ENCODE measurements around the gene BTBD16.

BTBD16 gene

DNA sequence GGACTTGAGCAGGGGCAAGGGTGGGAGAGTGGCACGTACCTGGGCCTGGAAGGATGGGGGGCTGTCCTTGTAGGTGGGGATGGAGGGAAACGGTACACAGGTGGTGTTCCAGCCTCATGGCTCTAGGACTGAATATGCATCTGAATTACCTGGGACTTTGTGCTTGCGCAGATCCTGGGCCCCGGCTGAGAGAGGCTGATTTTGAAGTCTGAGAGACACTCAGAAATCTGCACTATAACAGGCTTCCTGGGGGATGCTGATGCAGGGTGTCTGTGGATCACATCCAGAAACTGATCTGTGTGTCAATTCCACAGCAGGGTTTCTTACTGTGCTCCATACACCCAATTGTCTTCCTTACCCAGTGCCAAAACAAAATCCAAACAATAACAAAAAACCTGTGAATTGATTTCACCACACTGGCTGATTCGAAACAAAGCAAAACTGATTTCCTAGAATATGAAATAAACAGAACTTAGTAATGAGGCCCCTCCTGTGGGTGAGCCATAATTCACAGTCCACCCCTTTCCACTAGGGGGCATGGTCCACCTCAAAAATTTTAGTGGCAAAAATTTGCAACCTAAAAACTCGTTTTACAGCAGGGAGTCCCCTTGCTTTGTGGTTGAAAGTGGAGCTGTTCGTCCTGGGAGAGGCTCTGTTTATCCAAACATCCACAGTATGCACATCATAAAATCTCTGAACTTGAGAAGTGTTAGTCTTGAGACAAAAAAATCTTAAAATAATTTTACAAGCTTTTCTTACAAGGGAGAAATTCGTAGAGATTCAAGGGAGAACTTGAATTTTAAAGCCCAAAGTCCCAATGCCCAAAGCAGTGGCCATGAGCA lies 71.4 kb downstream of the BTBD16 start:
- Histone ChIP-seq H3K27me3 (ENCODE audit: control insufficient read depth, insufficient read depth, low read length) (no peaks in the 10 kb centered on the region), H3K9ac (ENCODE audit: low read depth, low read length) (no peak overlapping the region), H3K9me3 (replicated peaks; ENCODE audit: low read length) (no peaks in the 10 kb centered on the region), H3K4me1 (ENCODE audit: control insufficient read depth, insufficient read depth, low read length) (peaks cover 5% of the 10 kb centered on the region), H3K4me2 (ENCODE audit: low read length) (no peak overlapping the region), H3K4me3 (ENCODE audit: low read length) (no peak overlapping the region), H3K36me3 (ENCODE audit: insufficient read depth, low read length) (no peaks in the 10 kb centered on the region)

DNA sequence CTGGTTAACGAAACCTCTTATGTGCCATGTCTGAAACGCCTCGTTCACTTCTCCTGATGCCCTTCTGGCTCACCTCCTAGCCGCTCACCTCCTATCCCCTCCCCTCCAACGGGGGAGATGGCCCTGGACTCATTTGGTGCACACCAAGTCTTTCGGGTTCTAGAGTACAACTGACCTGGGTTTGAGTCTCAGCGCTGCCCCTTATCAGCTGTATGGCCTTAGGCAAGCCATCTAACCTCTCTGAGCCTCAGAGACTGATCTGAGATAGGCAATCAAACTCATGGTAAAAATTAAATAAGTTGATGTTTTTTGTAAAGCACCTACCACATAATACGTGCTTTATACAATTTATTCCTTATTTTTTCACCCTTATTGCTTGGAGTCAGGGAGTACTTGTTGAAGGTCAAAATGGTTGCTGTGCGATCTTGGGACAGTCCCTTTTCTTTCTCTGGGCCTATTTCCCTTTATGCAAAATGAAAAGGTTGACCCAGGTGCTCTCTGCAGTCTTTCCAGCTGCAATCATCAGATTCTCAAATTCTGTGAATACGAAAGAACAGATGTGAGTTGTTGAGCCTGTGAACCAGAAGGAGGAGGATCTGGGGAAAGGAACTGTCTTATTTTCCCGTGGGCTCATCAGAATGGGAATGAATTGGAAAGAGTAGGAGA lies 72.2 kb downstream of the BTBD16 start:
- Histone ChIP-seq H3K4me3 (ENCODE audit: low read length) (no peak overlapping the region), H3K4me2 (ENCODE audit: low read length) (no peak overlapping the region), H3K9me3 (replicated peaks; ENCODE audit: low read length) (no peaks in the 10 kb centered on the region), H3K36me3 (ENCODE audit: insufficient read depth, low read length) (no peaks in the 10 kb centered on the region), H3K4me1 (ENCODE audit: control insufficient read depth, insufficient read depth, low read length) (peaks cover 5% of the 10 kb centered on the region), H3K27me3 (ENCODE audit: control insufficient read depth, insufficient read depth, low read length) (no peaks in the 10 kb centered on the region), H3K9ac (ENCODE audit: low read depth, low read length) (no peak overlapping the region)

DNA sequence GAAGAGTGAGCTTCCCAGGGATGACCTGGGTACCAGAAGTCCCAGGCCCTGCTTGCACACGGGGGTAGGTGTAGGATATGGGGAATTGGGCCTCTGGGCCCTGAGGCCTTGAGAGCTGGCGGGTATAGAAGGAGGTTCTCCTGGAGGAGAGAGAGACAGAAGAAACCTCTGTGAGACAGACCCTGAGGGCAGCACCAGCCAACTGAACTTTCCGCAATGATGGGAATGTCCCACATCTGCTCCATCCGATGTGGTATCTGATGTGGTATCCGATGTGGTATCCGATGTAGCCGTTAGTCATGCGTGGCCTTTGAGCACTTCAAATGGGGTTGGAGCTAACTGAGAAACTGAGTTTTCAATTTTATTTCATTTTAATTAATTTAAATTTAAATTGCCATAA lies 72.8 kb downstream of the BTBD16 start:
- H3K4me1 ChIP-seq (ENCODE audit: control insufficient read depth, insufficient read depth, low read length) = peaks cover 5% of the 10 kb centered on the region
- no peak overlapping the region for H3K9ac ChIP-seq (ENCODE audit: low read depth, low read length)
- no peaks in the 10 kb centered on the region for H3K27me3 ChIP-seq (ENCODE audit: control insufficient read depth, insufficient read depth, low read length)
- H3K9me3 ChIP-seq (replicated peaks; ENCODE audit: low read length) = no peaks in the 10 kb centered on the region
- H3K4me2 ChIP-seq (ENCODE audit: low read length) = no peak overlapping the region
- H3K4me3 ChIP-seq (ENCODE audit: low read length) = no peak overlapping the region
- no peaks in the 10 kb centered on the region for H3K36me3 ChIP-seq (ENCODE audit: insufficient read depth, low read length)

DNA sequence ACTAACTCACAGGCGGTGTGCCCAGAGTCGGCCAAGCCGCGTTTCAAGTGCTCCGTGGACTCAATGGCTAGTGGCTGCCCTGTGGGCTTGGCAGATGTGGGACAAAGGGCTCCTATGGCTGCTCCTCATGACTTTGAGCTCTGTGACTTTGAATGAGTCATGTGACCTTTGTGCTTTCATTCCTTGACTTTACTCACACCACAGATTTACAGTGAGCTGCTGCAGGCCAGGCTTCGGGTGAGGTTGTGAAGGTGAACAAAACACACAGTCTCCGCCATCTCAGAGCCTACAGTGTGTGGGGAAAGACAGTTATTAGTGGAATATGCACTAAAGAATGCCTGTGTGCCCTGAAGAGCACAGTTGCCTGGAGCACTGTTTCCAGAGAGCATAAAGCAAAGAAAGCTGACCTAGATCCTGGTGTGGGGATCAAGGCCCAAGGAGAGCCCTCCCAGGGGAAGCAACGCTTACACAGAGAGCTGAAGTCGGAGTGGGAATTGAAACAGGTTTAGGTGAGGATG lies 73.7 kb downstream of the BTBD16 start:
- Histone ChIP-seq H3K36me3 (ENCODE audit: insufficient read depth, low read length) (no peaks in the 10 kb centered on the region), H3K9me3 (replicated peaks; ENCODE audit: low read length) (no peaks in the 10 kb centered on the region), H3K9ac (ENCODE audit: low read depth, low read length) (no peak overlapping the region), H3K4me3 (ENCODE audit: low read length) (no peak overlapping the region), H3K27me3 (ENCODE audit: control insufficient read depth, insufficient read depth, low read length) (no peaks in the 10 kb centered on the region), H3K4me1 (ENCODE audit: control insufficient read depth, insufficient read depth, low read length) (peaks cover 5% of the 10 kb centered on the region), H3K4me2 (ENCODE audit: low read length) (no peak overlapping the region)

DNA sequence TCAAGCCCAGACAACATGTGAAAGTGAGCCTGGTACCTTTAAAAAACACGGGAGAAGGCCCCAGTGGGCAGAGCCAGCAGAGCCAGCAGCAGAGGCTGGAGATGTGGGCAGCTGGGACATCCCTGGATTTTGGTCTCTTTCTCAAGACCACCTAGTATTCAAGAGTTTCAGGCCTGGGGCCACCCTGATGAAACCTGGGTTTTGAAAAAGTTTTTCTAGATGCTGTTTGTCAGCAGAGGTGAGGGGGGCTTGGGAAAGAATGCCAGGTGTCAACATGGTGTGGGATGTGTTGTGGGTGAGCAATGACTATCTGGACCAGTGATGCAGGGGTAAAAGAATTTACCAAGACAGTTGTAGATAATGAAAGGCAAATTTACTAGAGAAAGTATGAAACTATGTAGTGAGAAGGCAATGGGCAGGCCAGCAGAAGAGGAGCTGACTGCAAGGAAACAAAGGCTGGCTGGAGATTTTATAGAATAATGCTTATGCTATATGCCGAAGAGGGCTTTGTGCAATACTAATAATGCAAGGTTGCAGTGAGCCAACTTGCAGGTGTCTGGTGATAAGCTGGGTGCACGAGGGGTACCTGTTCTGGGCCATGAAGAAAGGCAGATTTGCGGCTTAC lies 75.3 kb downstream of the BTBD16 start:
- Histone ChIP-seq H3K27me3 (ENCODE audit: control insufficient read depth, insufficient read depth, low read length) (peaks cover 8% of the 10 kb centered on the region), H3K36me3 (ENCODE audit: insufficient read depth, low read length) (no peaks in the 10 kb centered on the region), H3K9ac (ENCODE audit: low read depth, low read length) (no peak overlapping the region), H3K4me2 (ENCODE audit: low read length) (no peak overlapping the region), H3K4me1 (ENCODE audit: control insufficient read depth, insufficient read depth, low read length) (peaks cover 5% of the 10 kb centered on the region), H3K9me3 (replicated peaks; ENCODE audit: low read length) (no peaks in the 10 kb centered on the region), H3K4me3 (ENCODE audit: low read length) (no peak overlapping the region)

DNA sequence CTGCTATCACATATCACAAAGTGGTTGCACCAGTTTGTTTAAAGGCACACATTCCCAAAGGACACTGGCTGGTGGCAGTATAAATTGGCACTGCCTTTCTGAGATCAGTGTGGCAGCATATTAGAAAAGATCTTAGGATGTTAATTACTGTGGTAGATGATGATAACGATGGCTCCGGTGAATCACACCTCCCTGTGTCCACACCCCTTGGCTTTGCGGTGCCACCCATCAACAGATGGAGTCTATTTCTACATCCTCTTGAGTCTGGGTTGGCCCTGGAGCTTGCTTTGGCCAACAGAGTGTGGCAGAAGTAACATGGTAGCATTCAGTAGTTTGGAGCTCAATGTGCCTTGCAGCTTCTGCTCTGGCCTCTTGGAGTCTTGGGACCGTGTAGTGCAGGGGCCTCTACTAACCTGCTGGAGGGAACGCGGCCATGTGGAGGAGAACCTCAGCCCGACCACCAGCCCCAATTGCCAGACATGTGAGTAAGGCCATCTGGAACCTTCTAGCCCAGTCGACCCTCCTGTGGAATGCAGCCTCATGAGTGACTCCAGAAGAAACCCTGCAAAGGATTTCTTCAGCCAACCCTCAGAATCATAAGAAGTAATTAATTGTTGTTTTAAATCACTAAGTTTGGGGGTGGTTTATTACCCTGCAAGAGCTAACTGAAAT lies 76.2 kb downstream of the BTBD16 start:
- Histone ChIP-seq H3K27me3 (ENCODE audit: control insufficient read depth, insufficient read depth, low read length) (peaks cover 15% of the 10 kb centered on the region), H3K9ac (ENCODE audit: low read depth, low read length) (no peak overlapping the region), H3K36me3 (ENCODE audit: insufficient read depth, low read length) (no peaks in the 10 kb centered on the region), H3K4me3 (ENCODE audit: low read length) (no peak overlapping the region), H3K9me3 (replicated peaks; ENCODE audit: low read length) (no peaks in the 10 kb centered on the region), H3K4me1 (ENCODE audit: control insufficient read depth, insufficient read depth, low read length) (peaks cover 5% of the 10 kb centered on the region), H3K4me2 (ENCODE audit: low read length) (no peak overlapping the region)

DNA sequence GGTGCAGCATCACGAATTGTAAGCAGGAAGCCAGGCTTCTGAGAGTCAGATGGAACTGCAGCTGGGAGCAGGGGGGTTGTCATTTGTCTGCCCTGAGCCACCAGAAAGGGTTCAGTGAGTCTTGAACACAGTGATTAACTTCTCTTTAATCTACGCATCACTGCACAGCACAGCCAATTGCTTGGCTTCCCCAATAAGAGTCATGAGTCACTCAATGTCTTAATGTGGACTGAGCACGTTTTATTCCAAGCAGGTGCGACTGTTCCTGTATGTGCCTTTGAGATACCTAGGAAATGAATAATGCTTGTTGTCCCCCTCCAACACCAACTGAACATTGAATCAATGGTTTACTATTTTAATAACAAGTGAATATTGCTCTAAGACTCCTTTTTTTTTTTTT lies 77.4 kb downstream of the BTBD16 start:
- H3K9me3 ChIP-seq (replicated peaks; ENCODE audit: low read length) = no peaks in the 10 kb centered on the region
- no peak overlapping the region for H3K4me2 ChIP-seq (ENCODE audit: low read length)
- H3K4me1 ChIP-seq (ENCODE audit: control insufficient read depth, insufficient read depth, low read length) = peaks cover 5% of the 10 kb centered on the region
- H3K27me3 ChIP-seq (ENCODE audit: control insufficient read depth, insufficient read depth, low read length) = peaks cover 25% of the 10 kb centered on the region
- H3K9ac ChIP-seq (ENCODE audit: low read depth, low read length) = no peak overlapping the region
- H3K4me3 ChIP-seq (ENCODE audit: low read length) = no peak overlapping the region
- H3K36me3 ChIP-seq (ENCODE audit: insufficient read depth, low read length) = no peaks in the 10 kb centered on the region

DNA sequence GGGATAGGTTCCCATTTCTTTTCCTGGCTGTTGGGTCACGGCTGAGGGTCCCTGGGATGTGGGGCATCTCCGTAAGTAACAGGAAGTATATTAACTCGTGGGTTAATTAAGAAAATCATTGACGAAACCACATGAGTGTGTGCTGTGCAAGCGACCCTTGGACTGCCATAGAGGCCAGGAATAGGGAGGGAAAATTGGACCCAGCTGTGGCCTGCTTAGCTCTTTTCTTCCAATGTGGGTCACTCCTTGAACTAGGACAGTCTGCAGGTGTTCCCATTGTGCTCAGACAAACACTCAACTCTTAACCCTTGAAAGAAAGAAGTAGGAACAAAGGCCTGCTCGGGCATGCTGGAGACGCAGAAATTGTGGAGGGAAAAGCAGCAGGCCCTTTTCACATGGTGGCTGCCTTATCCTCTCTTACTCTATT lies 77.9 kb downstream of the BTBD16 start:
- Histone ChIP-seq H3K9ac (ENCODE audit: low read depth, low read length) (no peak overlapping the region), H3K36me3 (ENCODE audit: insufficient read depth, low read length) (no peaks in the 10 kb centered on the region), H3K4me1 (ENCODE audit: control insufficient read depth, insufficient read depth, low read length) (peaks cover 5% of the 10 kb centered on the region), H3K4me3 (ENCODE audit: low read length) (no peak overlapping the region), H3K9me3 (replicated peaks; ENCODE audit: low read length) (no peaks in the 10 kb centered on the region), H3K27me3 (ENCODE audit: control insufficient read depth, insufficient read depth, low read length) (peaks cover 29% of the 10 kb centered on the region), H3K4me2 (ENCODE audit: low read length) (no peak overlapping the region)

DNA sequence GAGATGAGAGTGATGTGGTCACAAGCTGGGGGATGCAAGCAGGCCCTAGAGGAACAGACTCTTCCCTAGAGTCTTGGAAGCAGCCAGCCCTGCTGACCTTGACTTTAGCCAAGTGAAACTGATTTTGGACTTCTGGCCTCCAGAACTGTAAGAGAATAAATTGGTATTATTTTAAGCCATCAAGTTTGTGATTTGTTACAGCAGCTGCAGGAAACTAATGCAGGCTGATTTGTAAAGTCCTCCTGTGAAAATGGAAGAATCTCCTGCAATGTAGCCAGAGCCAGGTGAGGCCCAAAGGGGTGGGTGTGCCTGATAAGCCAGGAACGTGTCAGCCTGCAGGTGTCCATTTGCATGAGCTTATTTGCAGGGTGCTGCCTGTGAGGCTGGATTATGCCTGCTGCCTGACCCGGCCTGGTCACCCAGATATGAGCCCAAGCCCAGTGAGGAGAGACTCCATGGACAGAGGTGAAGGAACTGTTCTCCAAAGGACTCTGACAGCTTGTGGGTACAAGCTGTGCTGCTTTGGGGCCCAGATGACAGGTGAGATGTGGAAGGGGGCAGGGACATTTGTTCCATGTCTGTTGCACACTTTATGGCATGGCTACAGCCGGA lies 78.8 kb downstream of the BTBD16 start:
- Histone ChIP-seq H3K9me3 (replicated peaks; ENCODE audit: low read length) (no peaks in the 10 kb centered on the region), H3K27me3 (ENCODE audit: control insufficient read depth, insufficient read depth, low read length) (peaks cover 35% of the 10 kb centered on the region), H3K9ac (ENCODE audit: low read depth, low read length) (no peak overlapping the region), H3K36me3 (ENCODE audit: insufficient read depth, low read length) (no peaks in the 10 kb centered on the region), H3K4me3 (ENCODE audit: low read length) (no peak overlapping the region), H3K4me1 (ENCODE audit: control insufficient read depth, insufficient read depth, low read length) (peaks cover 2% of the 10 kb centered on the region), H3K4me2 (ENCODE audit: low read length) (no peak overlapping the region)

DNA sequence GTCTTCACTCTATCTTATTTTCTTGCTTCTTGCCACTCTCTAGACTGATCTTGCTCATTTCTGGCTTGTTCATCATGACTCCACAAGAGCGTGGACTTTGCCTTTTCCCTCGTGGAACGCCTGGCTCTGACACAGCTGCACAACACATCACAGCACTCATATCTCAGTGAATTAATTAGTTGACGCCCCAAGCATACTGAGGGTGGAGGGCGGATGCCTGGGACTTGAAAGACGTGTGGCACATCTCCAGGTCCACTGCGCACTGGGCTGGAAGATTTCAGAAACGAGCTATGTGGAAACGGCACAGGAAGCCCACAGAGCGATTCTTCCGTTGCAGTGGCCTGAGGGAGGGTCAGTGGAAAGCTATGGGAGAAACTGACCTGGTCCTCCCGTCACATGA lies 79.8 kb downstream of the BTBD16 start:
- Histone ChIP-seq H3K9me3 (replicated peaks; ENCODE audit: low read length) (no peaks in the 10 kb centered on the region), H3K4me1 (ENCODE audit: control insufficient read depth, insufficient read depth, low read length) (no peaks in the 10 kb centered on the region), H3K27me3 (ENCODE audit: control insufficient read depth, insufficient read depth, low read length) (peaks cover 35% of the 10 kb centered on the region), H3K4me3 (ENCODE audit: low read length) (no peak overlapping the region), H3K4me2 (ENCODE audit: low read length) (no peak overlapping the region), H3K9ac (ENCODE audit: low read depth, low read length) (no peak overlapping the region), H3K36me3 (ENCODE audit: insufficient read depth, low read length) (no peaks in the 10 kb centered on the region)

Measured in skeletal muscle satellite cell (primary cell).